Hindlimb muscle (tissue), 1 donor: ENCODE data around the gene HSH2D. TPM values are rescaled to one million over a fixed set of nuclear protein-coding genes. Genes with fewer than 3 reads are reported as not detected.

Experiments
- DNase-seq: peaks from one replicate; pipeline ENCODE4 v3.0.0-alpha.2; 2013
- polyA plus RNA-seq: library from polyadenylated mRNA; unstranded; fragments of 120-200 nt; gene quantifications from one replicate; pipeline ENCODE4 v1.2.1, GENCODE V29; 2013; ENCODE audit not compliant: insufficient read length

HSH2D gene
- polyA plus RNA-seq, 1 donor = 0.40 TPM

GRCh38 chr19:16197622-16198369, 54.3 kb downstream of the HSH2D start, which contains the start of gene AP1M1:
Gene AP1M1, plus strand, starts transcription at chr19:16197911. Its CDS starts 116 bp downstream, at chr19:16198027.
- DNase-seq = peak; percentile 98

DNA sequence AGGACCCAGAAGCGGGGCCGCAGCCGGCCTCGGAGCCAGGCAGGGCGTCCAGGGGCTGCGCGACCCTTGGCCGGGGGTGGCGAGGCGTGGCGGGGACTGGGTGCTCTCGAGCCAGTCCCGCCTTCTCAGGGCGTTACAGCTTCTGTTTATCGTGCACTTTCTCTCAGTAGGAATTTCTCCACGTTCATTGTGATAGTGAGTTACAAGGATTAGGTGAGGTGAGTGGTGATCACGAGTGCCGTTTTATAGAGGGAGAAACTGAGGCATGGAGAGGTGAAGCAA, 54.8 kb downstream of the HSH2D start:
- no peak for DNase-seq

DNA sequence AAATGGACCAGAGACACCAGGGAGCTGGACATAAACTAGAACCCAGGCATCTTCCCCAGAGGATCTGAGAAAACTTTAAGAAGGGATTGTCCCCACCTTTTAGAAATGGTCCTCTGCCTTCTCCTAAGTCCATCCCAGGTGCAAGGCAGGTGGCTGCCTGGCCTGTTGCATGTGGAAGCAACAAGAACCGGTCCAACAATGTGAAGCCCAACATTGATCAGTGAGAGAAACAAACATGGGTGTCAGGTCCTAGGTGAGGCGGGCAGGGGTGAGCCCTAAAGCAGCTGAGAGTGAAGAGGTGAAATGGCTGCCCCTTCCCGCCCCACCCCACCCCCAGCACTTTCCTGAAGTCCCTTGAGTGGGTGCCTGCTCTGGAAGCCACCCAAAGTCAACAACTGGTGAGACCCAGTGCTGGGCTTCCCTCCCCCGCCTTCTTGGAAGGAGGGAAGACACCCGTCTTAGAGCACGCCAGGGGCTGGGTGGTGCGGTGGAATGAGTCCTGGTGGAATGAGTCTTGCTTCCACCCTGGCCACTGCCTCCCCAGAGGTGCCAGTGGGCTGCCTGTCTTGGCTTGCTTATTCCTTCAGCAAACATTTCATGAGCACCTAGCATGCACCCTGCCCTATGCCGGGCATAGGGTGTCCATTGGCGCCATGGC, 55.9 kb downstream of the HSH2D start:
- DNase-seq = no peak

GRCh38 chr19:16200038-16201010, 56.8 kb downstream of the HSH2D start:
- DNase-seq = no peak

DNA sequence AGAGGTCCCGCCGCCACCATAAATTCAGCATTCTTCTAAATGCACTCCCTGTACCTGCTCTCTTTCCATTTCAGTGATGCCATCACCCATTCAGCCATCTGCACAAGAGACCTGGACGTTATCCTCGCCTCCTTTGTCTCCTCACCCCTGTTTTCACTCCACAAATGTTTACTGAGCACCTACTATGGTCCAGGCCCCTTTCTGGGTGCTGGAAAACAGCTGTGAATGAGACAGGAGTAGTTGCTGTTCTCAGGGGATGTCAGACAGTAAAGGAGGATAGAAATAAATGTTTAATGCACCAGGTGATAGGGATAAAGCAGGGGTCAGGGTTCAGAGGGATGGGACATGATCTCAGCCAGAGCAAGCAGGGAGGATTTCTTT, 57.5 kb downstream of the HSH2D start:
- no peak for DNase-seq

DNA sequence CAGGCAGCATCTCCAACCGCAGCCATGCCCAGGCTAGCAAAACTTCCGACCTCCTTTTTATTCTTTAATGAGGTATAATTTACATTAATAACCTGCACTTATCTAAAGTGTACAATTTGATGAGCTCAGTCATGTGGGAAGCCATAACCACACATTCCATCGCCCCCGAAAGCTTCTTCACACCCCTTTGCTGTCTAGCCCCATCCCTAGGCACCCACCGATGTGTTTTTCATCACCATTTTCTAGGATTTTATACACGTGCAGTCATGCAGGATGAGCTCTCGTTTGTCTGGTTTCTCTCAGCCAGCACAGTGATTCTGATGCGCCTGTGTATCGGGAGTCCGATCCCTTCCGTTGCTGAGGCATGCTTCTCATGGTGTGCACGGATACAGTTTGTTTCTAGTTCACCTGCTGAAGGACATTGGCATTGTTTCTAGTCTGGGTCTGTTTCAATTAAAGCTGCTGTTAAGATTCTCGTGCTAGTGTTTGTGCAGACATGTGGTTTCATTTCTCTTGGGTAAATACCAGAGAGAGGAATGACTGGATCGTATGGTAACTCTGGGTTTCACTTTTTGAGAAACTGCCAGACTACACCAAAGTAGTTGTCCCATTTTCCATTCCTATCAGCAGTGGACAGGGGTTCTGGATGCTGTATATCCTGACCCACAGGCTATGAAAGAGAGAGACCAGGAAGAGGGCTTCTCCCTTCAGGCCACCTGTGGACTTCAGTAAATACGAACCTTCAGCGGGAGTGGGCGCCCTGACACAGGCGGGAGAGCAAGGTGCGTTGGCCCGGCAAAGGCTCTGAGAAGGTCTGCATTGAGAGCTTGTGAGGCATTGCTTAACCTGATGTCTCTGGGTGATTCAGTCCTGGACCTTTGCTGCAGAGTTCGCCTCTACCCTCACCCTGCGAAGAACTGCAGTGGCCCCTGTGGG, 59.1 kb downstream of the HSH2D start:
- DNase-seq = no peak

- no peak for DNase-seq
These were observed 59.9 kb downstream of the HSH2D start for GRCh38 chr19:16203256-16204004.

GRCh38 chr19:16204005-16204294, 60.5 kb downstream of the HSH2D start:
- no peak for DNase-seq

DNA sequence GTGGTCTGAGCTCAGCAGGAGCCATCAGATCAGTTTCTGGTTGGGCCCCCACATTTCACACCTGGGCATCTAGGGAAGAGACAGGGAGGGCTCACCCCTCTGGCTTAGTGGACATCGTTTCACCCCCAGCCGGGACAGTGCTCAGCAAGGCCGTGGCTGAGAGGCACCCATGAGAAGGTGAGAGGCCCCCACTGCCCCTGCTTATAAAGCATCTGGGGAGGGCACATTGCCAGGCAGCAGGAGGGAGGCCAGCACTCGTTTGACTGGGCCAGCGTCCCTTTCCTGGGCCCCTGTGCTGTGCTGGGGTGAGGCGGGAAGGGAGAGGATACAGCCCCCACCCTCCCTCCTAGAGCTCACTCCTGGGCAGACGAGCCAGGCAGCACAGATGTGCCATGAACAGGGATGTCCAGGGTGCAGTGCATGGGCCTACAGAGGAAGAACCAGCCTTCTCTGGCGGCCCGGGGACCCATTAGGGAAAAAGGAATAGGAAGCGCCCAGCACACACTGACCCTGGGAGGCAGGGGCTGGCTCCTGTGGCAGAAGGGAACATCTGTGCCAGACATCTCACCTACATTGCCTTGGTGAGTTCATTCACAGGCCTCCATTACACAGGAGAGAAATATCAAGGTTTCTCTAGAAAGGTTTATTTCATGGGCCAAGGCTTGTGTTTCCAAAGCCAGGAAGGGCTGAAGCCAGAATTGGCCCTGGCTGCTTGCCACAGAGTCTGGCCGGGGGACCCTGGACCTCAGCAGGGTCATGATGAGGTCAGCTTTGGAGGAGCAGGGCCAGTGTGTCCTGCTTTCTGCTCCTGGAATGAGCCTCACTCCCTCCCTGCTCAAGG, 61.9 kb downstream of the HSH2D start:
- no peak for DNase-seq

DNA sequence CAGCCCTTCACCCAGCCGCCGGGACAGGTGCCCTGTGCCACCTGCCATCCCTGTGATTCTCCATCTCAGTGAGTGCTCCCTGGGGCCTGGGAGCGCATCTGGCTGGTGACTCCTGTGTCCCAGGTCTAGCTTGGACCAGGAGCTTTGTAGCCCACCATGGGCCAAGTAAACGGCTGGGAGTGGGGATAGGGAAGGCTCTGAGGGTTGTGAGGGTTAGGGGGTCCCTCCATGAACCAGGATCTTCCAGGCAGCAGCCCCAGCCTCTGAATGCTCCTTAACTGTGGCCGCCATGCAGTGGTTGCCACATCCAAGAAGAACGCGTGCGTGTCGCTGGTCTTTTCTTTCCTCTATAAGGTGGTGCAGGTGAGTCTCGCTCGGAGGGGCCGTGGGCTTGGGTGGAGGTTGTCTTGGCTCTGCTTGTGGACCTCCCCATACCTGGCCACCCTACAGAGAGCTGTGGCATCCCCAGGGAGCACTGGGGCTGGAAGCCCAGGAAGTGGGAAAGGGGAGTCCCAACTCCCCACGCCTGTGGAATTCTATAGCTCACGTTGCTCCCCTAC, 62.6 kb downstream of the HSH2D start:
- DNase-seq = no peak

GRCh38 chr19:16206637-16207036, 63.2 kb downstream of the HSH2D start:
- no peak for DNase-seq

DNA sequence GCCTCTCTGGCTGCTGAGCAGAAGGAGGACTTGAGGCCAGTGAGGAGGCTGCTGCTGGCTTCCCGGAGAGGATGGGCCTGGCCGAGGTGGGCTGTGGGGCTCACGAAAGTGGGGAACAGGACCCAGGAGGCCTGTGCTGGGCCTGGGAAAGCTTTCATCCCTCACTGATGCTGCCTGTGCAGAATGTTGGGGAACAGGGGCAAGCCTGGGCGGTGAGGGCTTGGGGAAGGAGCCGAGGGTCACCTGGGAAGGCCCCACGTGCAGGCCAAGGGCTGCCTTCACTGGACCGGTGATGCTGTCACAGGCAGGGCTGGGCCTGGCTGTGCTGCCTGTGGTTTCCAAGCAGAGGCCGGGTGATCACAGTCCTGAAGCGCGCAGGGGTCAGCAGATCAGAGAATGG, 63.6 kb downstream of the HSH2D start:
- DNase-seq = no peak

GRCh38 chr19:16207490-16208025, 64.1 kb downstream of the HSH2D start:
- DNase-seq = no peak

Other genes with a start within 250 kb of the HSH2D start
- gene CYP4F2, start 245.6 kb upstream of the HSH2D start, polyA plus RNA-seq = not detected
- gene CYP4F11, start 209.2 kb upstream of the HSH2D start, polyA plus RNA-seq = not detected
- not detected for gene OR10H4, start 194.7 kb upstream of the HSH2D start, polyA plus RNA-seq
- gene TPM4, start 67.2 kb upstream of the HSH2D start, polyA plus RNA-seq = 183 TPM
- gene RAB8A, start 31.8 kb upstream of the HSH2D start, polyA plus RNA-seq = 32.6 TPM
- not detected for gene CIB3, start 29.8 kb downstream of the HSH2D start, polyA plus RNA-seq
- gene FAM32A, start 41.7 kb downstream of the HSH2D start, polyA plus RNA-seq = 61.3 TPM
- 49.9 TPM for gene AP1M1, start 54.2 kb downstream of the HSH2D start, polyA plus RNA-seq
- gene KLF2, start 181.1 kb downstream of the HSH2D start, polyA plus RNA-seq = 88.4 TPM